Osteoblast (primary cell): Measurements from ENCODE around the gene SRP19. TPM values are rescaled to one million over a fixed set of nuclear protein-coding genes. Genes with fewer than 3 reads are reported as not detected.

Experiments
- DNase-seq: peaks from one replicate; pipeline ENCODE4 v3.0.0; 2011; ENCODE audit warnings: low spot score, mixed read lengths; ENCODE audit not compliant: insufficient read length; ENCODE audit errors: missing footprints
- H2AFZ ChIP-seq: 2 replicates; pipeline ENCODE4 v1.6.0; 2011; ENCODE audit warnings: mild to moderate bottlenecking, low read length
- H3K27ac ChIP-seq: 2 replicates; pipeline ENCODE4 v1.5.1; 2011; ENCODE audit warnings: mild to moderate bottlenecking, low read depth, low read length, moderate library complexity
- H3K27me3 ChIP-seq: 2 replicates; pipeline ENCODE4 v1.6.0; 2012; ENCODE audit warnings: mild to moderate bottlenecking, control low read depth, inconsistent platforms, low read length, moderate library complexity; ENCODE audit not compliant: insufficient read depth
- H3K36me3 ChIP-seq: 2 replicates; pipeline ENCODE4 v1.5.1; 2011; ENCODE audit warnings: mild to moderate bottlenecking, low read length, control low read depth, moderate library complexity; ENCODE audit not compliant: insufficient read depth
- H3K4me1 ChIP-seq: 2 replicates; pipeline ENCODE4 v1.5.1; 2011; ENCODE audit warnings: mild to moderate bottlenecking, low read length, control low read depth, moderate library complexity; ENCODE audit not compliant: insufficient read depth
- H3K4me2 ChIP-seq: 2 replicates; pipeline ENCODE4 v1.6.0; 2011; ENCODE audit warnings: mild to moderate bottlenecking, low read length; ENCODE audit not compliant: insufficient read depth
- H3K4me3 ChIP-seq: fragments of 200-600 bp; sonication (generic); 3 replicates; pipeline ENCODE4 v1.5.1; 2012; ENCODE audit warnings: mild to moderate bottlenecking, low read length, inconsistent platforms; ENCODE audit not compliant: insufficient read depth
- H3K79me2 ChIP-seq: 2 replicates; pipeline ENCODE4 v1.6.0; 2012; ENCODE audit warnings: mild to moderate bottlenecking, low read length, control low read depth, inconsistent platforms; ENCODE audit not compliant: insufficient read depth
- H3K9me3 ChIP-seq: 2 replicates; pipeline ENCODE4 v1.5.1; 2011; ENCODE audit warnings: low read depth, low read length, control low read depth
- H4K20me1 ChIP-seq: 2 replicates; pipeline ENCODE4 v1.6.0; 2012; ENCODE audit warnings: mild to moderate bottlenecking, low read length, control low read depth; ENCODE audit not compliant: insufficient read depth
- CTCF ChIP-seq: IDR thresholded peaks from 2 replicates; pipeline ENCODE4 v1.5.1; 2011; ENCODE audit warnings: mild to moderate bottlenecking, low read depth, low read length, moderate library complexity; ENCODE audit errors: extremely low read depth
- total RNA-seq: library from RNA; depleted of rRNA; stranded (reverse); fragments of >200 nt; gene quantifications from 2 replicates; pipeline ENCODE4 v1.2.3, GENCODE V29; 2012

SRP19 gene
- total RNA-seq, 1 donor: 59.0 TPM

DNA sequence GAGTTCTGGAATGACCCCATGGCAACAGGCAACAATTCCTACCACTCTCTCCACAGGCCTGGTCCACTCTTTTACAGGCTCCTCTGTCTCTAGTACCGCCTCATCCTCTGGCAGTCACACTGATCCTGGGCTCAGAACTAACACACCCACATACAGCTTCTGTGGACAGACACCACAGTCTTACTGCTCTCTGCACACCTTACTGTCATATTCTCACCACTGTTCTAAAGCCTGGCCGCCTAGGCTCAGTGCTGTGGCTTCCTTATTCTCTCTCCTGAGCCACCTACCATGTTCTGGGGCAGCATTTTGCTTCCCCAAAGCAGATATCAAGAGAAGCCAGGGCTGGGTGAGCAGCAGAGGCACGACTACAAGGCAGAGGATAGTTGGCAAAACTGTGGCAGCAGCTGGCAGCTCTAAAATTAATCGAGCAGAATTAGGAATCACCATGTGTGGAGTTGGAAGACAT is 46.1 kb downstream of the SRP19 start:
- H2AFZ ChIP-seq: no peak overlapping the region

GRCh38 chr5:112908854-112909253 is 47.8 kb downstream of the SRP19 start:
- no peak for DNase-seq
- no peak for TF ChIP-seq CTCF
- peaks cover 39% of the 10 kb centered on the region for H3K36me3 ChIP-seq
- H3K4me2 ChIP-seq: no peak overlapping the region
- H3K79me2 ChIP-seq: peaks cover 81% of the 10 kb centered on the region
- H3K4me1 ChIP-seq: peaks cover 5% of the 10 kb centered on the region
- no peaks in the 10 kb centered on the region for H3K9me3 ChIP-seq
- H3K4me3 ChIP-seq: no peak overlapping the region
- peaks cover 23% of the 10 kb centered on the region for H4K20me1 ChIP-seq
- H2AFZ ChIP-seq: no peak overlapping the region
- H3K27ac ChIP-seq: no peak overlapping the region
- no peaks in the 10 kb centered on the region for H3K27me3 ChIP-seq

More for the DNA sequence above, 46.1 kb downstream of the SRP19 start:
- TF ChIP-seq CTCF: no peak
- peak overlapping the region; percentile 17 for H3K27ac ChIP-seq
- H3K9me3 ChIP-seq: no peaks in the 10 kb centered on the region
- no peak for DNase-seq
- peaks cover 43% of the 10 kb centered on the region for H3K36me3 ChIP-seq
- H3K4me2 ChIP-seq: no peak overlapping the region
- H3K4me3 ChIP-seq: no peak overlapping the region
- H3K27me3 ChIP-seq: no peaks in the 10 kb centered on the region
- peaks cover 31% of the 10 kb centered on the region for H4K20me1 ChIP-seq
- no peaks in the 10 kb centered on the region for H3K4me1 ChIP-seq
- H3K79me2 ChIP-seq: peaks cover 85% of the 10 kb centered on the region

DNA sequence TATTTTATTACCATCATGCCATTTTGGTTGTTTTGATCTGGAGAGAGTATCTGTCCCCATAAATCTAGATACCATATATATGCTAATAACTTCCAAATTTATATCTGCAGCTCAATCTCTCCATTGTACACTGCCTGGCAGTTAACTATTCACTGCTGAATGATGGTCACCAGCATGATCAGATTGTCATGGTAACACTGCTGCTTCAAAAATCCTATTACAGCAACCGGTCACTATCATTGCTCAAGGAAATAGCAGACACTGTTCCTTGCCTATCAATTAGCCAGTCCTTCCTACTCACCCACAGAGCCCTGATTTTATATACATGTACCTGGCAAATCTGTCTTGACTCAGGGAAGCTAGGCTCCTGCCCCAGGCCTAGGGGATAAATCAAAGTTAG is 49.4 kb downstream of the SRP19 start:
- H3K4me3 ChIP-seq: no peak overlapping the region
- H3K79me2 ChIP-seq: peaks cover 75% of the 10 kb centered on the region
- peaks cover 39% of the 10 kb centered on the region for H3K36me3 ChIP-seq

DNA sequence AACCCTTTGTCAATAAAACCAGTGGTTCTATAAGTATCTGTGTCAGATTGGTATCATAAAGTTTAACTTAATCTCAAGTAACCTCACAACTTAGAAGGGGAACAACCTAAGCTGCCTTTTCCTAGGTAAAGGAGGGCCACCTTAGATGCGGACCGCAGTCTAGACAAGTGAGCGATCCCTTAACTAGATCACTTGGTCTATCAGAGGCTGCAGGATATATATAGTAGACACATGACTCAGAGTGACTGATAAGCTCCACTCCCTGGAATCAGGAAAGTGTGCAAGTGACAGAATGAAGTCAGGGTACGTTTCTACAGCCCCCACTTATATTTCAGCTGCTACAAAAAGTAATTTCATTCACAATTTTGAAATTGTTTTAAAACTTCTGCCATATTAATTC is 53.5 kb downstream of the SRP19 start:
- peak overlapping the region; percentile 24 for H3K4me2 ChIP-seq
- H3K79me2 ChIP-seq: peaks cover 76% of the 10 kb centered on the region
- H3K27ac ChIP-seq: peak overlapping the region; percentile 54
- H3K27me3 ChIP-seq: no peaks in the 10 kb centered on the region
- H3K36me3 ChIP-seq: peaks cover 43% of the 10 kb centered on the region
- DNase-seq: no peak
- H2AFZ ChIP-seq: no peak overlapping the region
- peaks cover 25% of the 10 kb centered on the region for H3K4me1 ChIP-seq
- TF ChIP-seq CTCF: no peak
- peaks cover 18% of the 10 kb centered on the region for H4K20me1 ChIP-seq
- no peak overlapping the region for H3K4me3 ChIP-seq
- no peaks in the 10 kb centered on the region for H3K9me3 ChIP-seq

More for the DNA sequence above, 49.4 kb downstream of the SRP19 start:
- Histone ChIP-seq H3K27me3 (no peaks in the 10 kb centered on the region), H3K4me1 (peaks cover 20% of the 10 kb centered on the region), H3K9me3 (no peaks in the 10 kb centered on the region), H3K4me2 (no peak overlapping the region), H4K20me1 (peaks cover 23% of the 10 kb centered on the region), H3K27ac (peak overlapping the region; percentile 15), H2AFZ (no peak overlapping the region)
- TF ChIP-seq CTCF: no peak
- no peak for DNase-seq
